K562 (cell line): ENCODE measurements around the gene CHIC2.

ENCODE experiments used
- CAMTA2 ChIP-seq: fragments of 250-450 bp; sonication (Bioruptor Pico); conservative IDR thresholded peaks from 2 replicates; pipeline ENCODE4 v1.5.1; 2022
- CTCF ChIP-seq, 3 experiments: IDR thresholded peaks in 2 of 3; conservative IDR thresholded peaks in 1 of 3; 2 replicates each; pipeline ENCODE4 v1.5.1; 2011 to 2012; ENCODE audit warnings: low read length in 3 of 3, mild to moderate bottlenecking in 3 of 3, control low read depth in 2 of 3, improper control_type of control experiment in 1 of 3, inconsistent platforms in 1 of 3, low read depth in 1 of 3, mixed read lengths in 1 of 3, moderate library complexity in 1 of 3; ENCODE audit not compliant: insufficient read depth in 2 of 3
- GMEB1 ChIP-seq: fragments of 250-450 bp; sonication (Bioruptor Pico); IDR thresholded peaks from 2 replicates; pipeline ENCODE4 v1.4.0; 2020; ENCODE audit warnings: mild to moderate bottlenecking
- KLF16 ChIP-seq: IDR thresholded peaks from 2 replicates; pipeline ENCODE4 v1.6.1; 2016; ENCODE audit warnings: antibody characterized with exemption
- MEF2D ChIP-seq: conservative IDR thresholded peaks from 2 replicates; pipeline ENCODE4 v1.6.1; 2016; ENCODE audit warnings: low read depth, missing genetic modification characterization, missing compliant biosample characterization
- PRMT5 ChIP-seq: sonication (generic); formaldehyde crosslinking; IDR thresholded peaks from 2 replicates; pipeline ENCODE4 v1.5.0; 2020; ENCODE audit warnings: missing genetic modification reagents
- PTBP1 ChIP-seq: fragments of 200-400 bp; formaldehyde crosslinking; IDR thresholded peaks from 2 replicates; pipeline ENCODE4 v1.6.1; 2017; ENCODE audit warnings: low read depth, low read length
- SMAD1 ChIP-seq: fragments of 150-350 bp; IDR thresholded peaks from 2 replicates; pipeline ENCODE4 v1.6.1; 2014; ENCODE audit warnings: low read length, low read depth; ENCODE audit not compliant: partially characterized antibody
- U2AF1 ChIP-seq: fragments of 200-400 bp; formaldehyde crosslinking; optimal IDR thresholded peaks from 2 replicates; pipeline ENCODE3; 2017; ENCODE audit warnings: mild to moderate bottlenecking, low read depth, low read length, moderate library complexity
- ZNF133 ChIP-seq: fragments of 250-450 bp; sonication (Bioruptor Pico); IDR thresholded peaks from 2 replicates; pipeline ENCODE4 v1.4.0; 2020; ENCODE audit warnings: mild to moderate bottlenecking

GRCh38 chr4:53992785-53993184 lies 71.6 kb downstream of the CHIC2 start:
- TF ChIP-seq PRMT5 (CRISPR knock-in tag) (no peak), ZNF133 (no peak), KLF16 (no peak), MEF2D (tag) (no peak), CTCF (IDR thresholded peaks at IDR 0.05 in 2 of 3, conservative IDR thresholded peaks at IDR 0.05 in 1 of 3; ENCODE audit: insufficient read depth in 2 of 3, low read depth in 1 of 3, low read length in 3 of 3) (no peak), CAMTA2 (no peak), PTBP1 (no peak), GMEB1 (CRISPR knock-in tag) (no peak), U2AF1 (no peak), SMAD1 (no peak)
